IMR-90 (cell line): Measurements from ENCODE around the gene SRRD. TPM values are rescaled to one million over a fixed set of nuclear protein-coding genes. Genes with fewer than 3 reads are reported as not detected.

Experiments
- polyA plus RNA-seq, 3 experiments: library from polyadenylated mRNA; depleted of rRNA; stranded (reverse); fragments of >200 nt; gene quantifications; 2 replicates each; pipeline ENCODE4 v1.2.3, GENCODE V29; 2012; ENCODE audit warnings: low replicate concordance in 1 of 3
- total RNA-seq: library from RNA; depleted of rRNA; stranded (reverse); fragments of >200 nt; gene quantifications from 2 replicates; pipeline ENCODE4 v1.2.3, GENCODE V29; 2012; rRNA removed

The SRRD gene
- total and polyA plus RNA-seq, 2 of the 4 experiments (the other 2 are of a cell fraction) = 18.3 to 24.0 TPM

Other genes with a start within 250 kb of the SRRD start
- 1.1 and 1.3 TPM in 2 replicates for gene ASPHD2, start 54.6 kb upstream of the SRRD start, total RNA-seq
- gene ASPHD2, start 54.6 kb upstream of the SRRD start, polyA plus RNA-seq (2012; rRNA removed) = 1.3 and 1.4 TPM in 2 replicates
- gene HPS4, start 94 bp upstream of the SRRD start, total RNA-seq = 15.8 and 18.1 TPM in 2 replicates
- gene HPS4, start 94 bp upstream of the SRRD start, polyA plus RNA-seq (2012; rRNA removed) = 19.0 and 19.5 TPM in 2 replicates
- gene TFIP11, start 28.6 kb downstream of the SRRD start, total RNA-seq = 37.5 and 43.2 TPM in 2 replicates
- gene TFIP11, start 28.6 kb downstream of the SRRD start, polyA plus RNA-seq (2012; rRNA removed) = 22.5 and 23.6 TPM in 2 replicates
- 41.7 and 42.5 TPM in 2 replicates for gene TPST2, start 106.3 kb downstream of the SRRD start, total RNA-seq
- 63.6 and 81.1 TPM in 2 replicates for gene TPST2, start 106.3 kb downstream of the SRRD start, polyA plus RNA-seq (2012; rRNA removed)
- not detected in 2 replicates for gene CRYBB1, start 134.2 kb downstream of the SRRD start, total RNA-seq
- gene CRYBB1, start 134.2 kb downstream of the SRRD start, polyA plus RNA-seq (2012; rRNA removed) = not detected in 2 replicates
- gene CRYBA4, start 138.1 kb downstream of the SRRD start, total RNA-seq = not detected in 2 replicates
- gene CRYBA4, start 138.1 kb downstream of the SRRD start, polyA plus RNA-seq (2012; rRNA removed) = not detected in 2 replicates
- 0.54 and 1.1 TPM in 2 replicates for gene MIAT, start 173.7 kb downstream of the SRRD start, total RNA-seq
- 0.29 and 0.65 TPM in 2 replicates for gene MIAT, start 173.7 kb downstream of the SRRD start, polyA plus RNA-seq (2012; rRNA removed)